ENCODE measurements around the gene EPAS1. TPM values are rescaled to one million over a fixed set of nuclear protein-coding genes. Genes with fewer than 3 reads are reported as not detected.

The EPAS1 gene
- polyA plus RNA-seq, 1 of the 3 experiments (the other 2 are of a cell fraction): 69.2 TPM

GRCh38 chr2:46320141-46320567, 22.9 kb downstream of the EPAS1 start:
- Histone ChIP-seq H3K9me3 (no peaks in the 10 kb centered on the region), H3K9me2 (no peaks in the 10 kb centered on the region), H3K4me3 (ENCODE audit: low read depth in 2 of 2, low read length in 1 of 2) (peak overlapping the region in 1 of 2 experiments; percentile 24; a peak in 2 of 4 replicates), H4K20me1 (ENCODE audit: insufficient read depth) (no peaks in the 10 kb centered on the region), H3K4me1 (ENCODE audit: control insufficient read depth in 1 of 2, insufficient read depth in 2 of 2, low read depth in 1 of 2, low read length in 1 of 2) (peaks cover 34 to 79% of the 10 kb centered on the region in 2 experiments), H3F3A (replicated peaks; ENCODE audit: insufficient read depth) (peaks cover 24% of the 10 kb centered on the region), H3K27me3 (ENCODE audit: insufficient read depth) (no peaks in the 10 kb centered on the region), H3K27ac (ENCODE audit: low read depth in 2 of 2, low read length in 1 of 2) (peak overlapping the region; percentile 69 to 94), H3K9ac (peak overlapping the region; percentile 35), H2AFZ (ENCODE audit: low read depth) (peak overlapping the region; percentile 12; the same call in 1 of the 2 replicates), H3K4me2 (peak overlapping the region; percentile 64), H3K36me3 (replicated peaks in 1 of 2; ENCODE audit: control insufficient read depth in 1 of 2, insufficient read depth in 2 of 2, low read length in 1 of 2) (peaks cover 0 to 9% of the 10 kb centered on the region in 2 experiments), H3K79me2 (ENCODE audit: insufficient read depth) (peaks cover 93% of the 10 kb centered on the region)
- CTCF ChIA-PET: interaction anchor here (0.6 to 3.5 kb wide), 11 partner anchors 8 to 257 kb away, joined by 3 to 28 read pairs (median 7); no protein-coding TSS in a partner anchor
- 67% methylated on average over 8 of the region's 8 CpGs for WGBS (ENCODE audit: low lambda C conversion rate)
- peak; percentile 52 for DNase-seq
- POLR2A ChIA-PET: interaction anchor here (0.7 to 4.3 kb wide), 6 partner anchors 10 to 23 kb away, joined by 4 to 29 read pairs (median 4); partner anchors contain the start of gene EPAS1
- peak; percentile 13; the same call in 1 of the 2 replicates for TF ChIP-seq GATA2 (CRISPR knock-in tag; IDR thresholded peaks at IDR 0.05)
- peak in 1 of 2 experiments; percentile 62; a peak in 1 of 4 replicates for TF ChIP-seq EP300 (IDR thresholded peaks at IDR 0.05; ENCODE audit: borderline replicate concordance in 1 of 2, low read depth in 1 of 2, low read length in 1 of 2)
- no peak for TF ChIP-seq FOXJ3 (CRISPR knock-in tag; IDR thresholded peaks at IDR 0.05)
- no peak for TF ChIP-seq NFIC (IDR thresholded peaks at IDR 0.05; ENCODE audit: borderline replicate concordance)
- no peak for TF ChIP-seq MEF2A (IDR thresholded peaks at IDR 0.05; ENCODE audit: borderline replicate concordance, low read depth)
- TF ChIP-seq ELF1 (IDR thresholded peaks at IDR 0.05): no peak
- peak; percentile 78; the same call in 1 of the 2 replicates for TF ChIP-seq RFX5 (IDR thresholded peaks at IDR 0.05; ENCODE audit: low read length)
- no peak for TF ChIP-seq GABPA (IDR thresholded peaks at IDR 0.05; ENCODE audit: low read depth)
- peak; percentile 95 for TF ChIP-seq MXI1 (IDR thresholded peaks at IDR 0.05; ENCODE audit: low read depth, low read length)
- peak; percentile 40; the same call in 1 of the 2 replicates for TF ChIP-seq MAX (IDR thresholded peaks at IDR 0.05; ENCODE audit: low read depth)
- peak; percentile 60 for TF ChIP-seq RCOR1 (IDR thresholded peaks at IDR 0.05; ENCODE audit: low read length)
- no peak for TF ChIP-seq TCF12 (IDR thresholded peaks at IDR 0.05)

GRCh38 chr2:46323730-46324129, 26.5 kb downstream of the EPAS1 start:
- DNase-seq: no peak
- Histone ChIP-seq H3F3A (replicated peaks; ENCODE audit: insufficient read depth) (peaks cover 8% of the 10 kb centered on the region), H3K27ac (ENCODE audit: low read depth in 2 of 2, low read length in 1 of 2) (peak overlapping the region in 1 of 2 experiments; percentile 94; a peak in 1 of 4 replicates), H4K20me1 (ENCODE audit: insufficient read depth) (no peaks in the 10 kb centered on the region), H3K4me2 (no peak overlapping the region), H2AFZ (ENCODE audit: low read depth) (no peak overlapping the region), H3K9ac (no peak overlapping the region), H3K79me2 (ENCODE audit: insufficient read depth) (peaks cover 100% of the 10 kb centered on the region), H3K27me3 (ENCODE audit: insufficient read depth) (no peaks in the 10 kb centered on the region), H3K4me1 (ENCODE audit: control insufficient read depth in 1 of 2, insufficient read depth in 2 of 2, low read depth in 1 of 2, low read length in 1 of 2) (peaks cover 28 to 90% of the 10 kb centered on the region in 2 experiments), H3K4me3 (ENCODE audit: low read depth in 2 of 2, low read length in 1 of 2) (no peak overlapping the region), H3K9me3 (no peaks in the 10 kb centered on the region), H3K36me3 (replicated peaks in 1 of 2; ENCODE audit: control insufficient read depth in 1 of 2, insufficient read depth in 2 of 2, low read length in 1 of 2) (peaks cover 0 to 2% of the 10 kb centered on the region in 2 experiments), H3K9me2 (no peaks in the 10 kb centered on the region)
- TF ChIP-seq SIN3A (IDR thresholded peaks at IDR 0.05; ENCODE audit: borderline replicate concordance, low read depth, low read length) (no peak), TAF1 (IDR thresholded peaks at IDR 0.05; ENCODE audit: borderline replicate concordance, low read depth, low read length) (no peak), SMC3 (IDR thresholded peaks at IDR 0.05; ENCODE audit: low read depth, low read length) (no peak), PBX3 (IDR thresholded peaks at IDR 0.05) (no peak), CTCF (IDR thresholded peaks at IDR 0.05) (no peak), RAD21 (IDR thresholded peaks at IDR 0.05; ENCODE audit: low read length) (no peak)
- CTCF ChIA-PET: interaction anchor here (1.3 to 3.2 kb wide), 3 partner anchors 10 to 64 kb away, joined by 3 to 16 read pairs (median 4); no protein-coding TSS in a partner anchor
- 95% methylated on average over 4 of the region's 4 CpGs for WGBS (ENCODE audit: low lambda C conversion rate)
- POLR2A ChIA-PET: interaction anchor here (1.3 kb wide), 1 partner anchor 16 kb away, joined by 3 read pairs; no protein-coding TSS in a partner anchor
